ENCODE data around the gene NRARP.

Gene NRARP

DNA sequence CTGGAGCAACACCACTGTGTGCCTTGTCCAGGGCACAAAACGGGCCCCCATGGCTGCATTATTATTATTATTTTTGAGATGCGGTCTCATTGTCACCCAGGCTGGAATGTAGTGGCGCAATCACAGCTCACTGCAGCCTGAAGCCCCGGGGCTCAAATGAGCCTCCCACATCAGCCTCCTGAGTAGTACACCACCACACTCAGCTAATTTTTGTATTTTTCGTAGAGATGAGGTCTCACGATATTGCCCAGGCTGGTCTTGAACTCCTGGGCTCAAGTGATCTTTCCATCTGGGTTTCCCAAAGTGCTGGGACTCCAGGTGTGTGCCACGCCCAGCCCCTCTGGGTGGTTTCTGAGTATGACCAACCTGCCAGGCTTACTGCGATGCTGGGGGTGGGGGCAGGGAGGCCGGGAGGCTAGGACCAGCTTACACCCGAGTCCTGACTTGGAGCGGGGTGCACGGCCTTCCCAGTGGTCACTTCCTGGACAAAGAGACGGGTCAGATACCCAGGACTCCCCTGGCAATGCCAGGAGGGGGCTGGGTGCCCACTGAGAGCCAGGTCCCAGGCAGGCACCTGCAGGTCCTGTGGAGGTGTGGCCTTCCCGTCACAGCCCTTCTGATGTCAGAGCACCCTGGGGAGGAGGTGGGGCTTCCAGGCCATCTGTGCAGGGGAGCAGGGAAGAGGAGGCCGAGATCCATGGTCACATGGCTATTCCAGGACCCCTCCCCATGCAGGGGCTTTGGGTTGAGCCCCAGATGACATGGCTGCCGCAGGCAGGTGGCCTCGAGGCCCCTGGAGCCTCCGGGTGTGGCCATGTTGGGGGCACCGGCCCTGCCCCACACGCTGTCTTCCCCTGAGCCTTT is 8.3 kb upstream of the NRARP start:
- DNase-seq (ENCODE audit: low spot score) = peak; percentile 58

DNA sequence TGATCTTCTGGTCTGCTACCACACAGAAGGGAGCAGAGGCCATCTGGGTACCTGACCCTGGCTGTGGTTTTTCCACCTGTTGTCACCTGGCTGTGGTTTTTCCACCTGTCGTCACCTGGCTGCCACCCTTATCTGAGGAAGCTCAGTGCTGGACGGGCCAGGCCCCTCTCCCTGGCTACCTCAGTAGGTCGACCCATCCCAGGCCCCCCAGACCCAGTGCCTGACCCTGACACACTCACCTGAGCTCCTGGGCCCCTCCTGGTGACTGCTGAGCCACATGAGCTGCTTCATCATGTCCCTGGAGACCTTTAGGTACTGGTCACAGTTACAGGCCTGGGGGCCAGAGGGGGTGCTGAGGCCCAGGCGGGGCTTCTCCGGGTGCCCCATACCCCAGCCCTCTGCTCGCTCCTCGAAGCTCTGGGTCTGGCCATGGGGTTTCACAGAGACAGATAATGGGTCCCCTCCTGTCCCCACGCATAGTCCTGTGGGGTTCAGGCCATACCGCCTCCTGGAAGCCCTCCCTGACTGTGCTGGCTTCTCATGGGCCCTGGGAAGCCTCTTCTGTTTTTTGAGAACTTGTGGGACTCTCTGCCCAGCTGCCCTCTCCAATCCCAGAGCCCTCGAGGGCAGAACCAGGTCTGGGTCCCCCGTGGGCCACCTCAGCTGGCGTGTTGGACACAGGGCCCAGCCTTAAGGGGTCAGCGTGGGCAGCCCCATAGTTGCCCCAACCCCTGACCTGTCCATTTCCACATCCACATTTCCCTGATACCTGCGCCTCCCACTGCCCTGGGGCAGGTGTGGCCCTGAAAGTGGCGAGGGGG is 7.5 kb upstream of the NRARP start:
- no peak for DNase-seq (ENCODE audit: low spot score)

GRCh38 chr9:137308057-137308619 is 6.1 kb upstream of the NRARP start:
- DNase-seq (ENCODE audit: low spot score) = peak; percentile 13

GRCh38 chr9:137307255-137308056 is 5.4 kb upstream of the NRARP start:
- peak; percentile 73 for DNase-seq (ENCODE audit: low spot score)

- peak; percentile 12 for DNase-seq (ENCODE audit: low spot score)
Observed at GRCh38 chr9:137306850-137307254, 4.8 kb upstream of the NRARP start.

- peak; percentile 32 for DNase-seq (ENCODE audit: low spot score)
Observed at GRCh38 chr9:137306066-137306849, 4.2 kb upstream of the NRARP start.

GRCh38 chr9:137305798-137306065 is 3.7 kb upstream of the NRARP start:
- no peak for DNase-seq (ENCODE audit: low spot score)

DNA sequence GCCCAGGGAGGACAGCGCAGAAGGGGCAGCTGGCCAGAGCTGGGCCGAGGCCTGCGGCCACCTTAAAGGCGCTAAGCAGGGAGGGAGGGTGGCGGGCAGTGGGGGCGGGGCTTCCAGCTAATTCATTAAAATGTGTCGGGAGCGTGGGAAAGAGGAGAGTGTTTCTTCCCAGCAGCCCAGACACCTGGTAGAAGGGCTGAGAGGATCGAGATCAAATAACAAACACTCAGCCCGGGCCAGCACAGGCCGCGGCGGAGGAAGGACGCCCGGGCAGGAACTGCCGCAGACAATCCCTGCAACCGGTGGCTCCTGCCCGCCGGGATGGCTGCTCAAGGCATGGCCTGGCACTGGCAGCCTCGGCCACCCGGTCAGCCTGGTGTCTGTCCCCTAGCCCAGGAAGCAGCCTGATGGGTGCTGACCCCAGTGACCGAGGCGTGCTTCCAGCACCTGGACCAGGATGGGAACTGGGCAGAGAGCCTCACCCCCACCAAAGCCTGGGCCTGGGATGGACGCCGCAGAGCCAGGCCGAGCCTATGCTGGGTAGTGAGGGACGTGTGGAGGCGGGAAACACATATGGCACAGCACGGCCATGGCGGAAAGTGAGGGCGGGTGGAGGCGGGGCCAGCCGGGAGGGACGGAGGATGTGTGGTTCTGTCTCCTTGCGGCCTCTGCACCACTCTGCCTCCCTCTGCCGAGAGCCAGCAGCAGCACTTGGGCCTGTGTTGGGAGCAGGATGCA is 3.2 kb upstream of the NRARP start:
- peak; percentile 75 for DNase-seq (ENCODE audit: low spot score)

DNA sequence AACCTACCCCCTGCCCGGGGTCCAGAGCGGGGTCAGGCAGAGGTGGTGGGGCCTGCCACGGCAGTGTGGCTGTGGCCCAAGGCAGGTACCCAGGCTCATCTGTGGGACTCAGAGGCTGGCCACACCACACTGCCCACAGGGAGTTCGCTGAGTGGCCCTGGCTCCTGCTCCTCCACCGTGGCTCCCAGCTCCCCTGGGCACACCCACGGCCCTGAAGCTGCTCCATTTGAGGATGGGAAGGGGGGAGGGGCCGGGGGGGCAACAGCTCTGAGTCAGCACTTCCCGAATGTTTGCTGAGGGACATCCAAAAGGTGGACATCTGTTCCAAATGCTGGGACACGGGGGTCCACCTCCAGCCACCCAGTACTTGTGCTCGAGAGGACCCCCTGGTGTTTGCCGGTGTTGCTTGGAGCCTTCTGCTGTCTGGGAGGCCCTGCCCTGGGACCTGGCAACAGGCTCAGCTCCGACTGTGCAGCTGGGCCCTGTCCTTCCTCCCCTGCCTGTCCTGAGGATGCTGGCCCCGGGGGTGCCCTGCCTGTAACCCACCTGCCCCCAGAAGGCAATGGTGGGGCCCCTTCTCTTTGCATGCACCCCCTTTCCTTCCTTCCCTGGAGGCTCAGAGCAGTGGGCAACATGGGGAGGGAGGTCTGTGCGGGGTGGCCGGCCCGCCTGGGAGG is 2.5 kb upstream of the NRARP start:
- no peak for DNase-seq (ENCODE audit: low spot score)

GRCh38 chr9:137303893-137304382 is 1.9 kb upstream of the NRARP start:
- DNase-seq (ENCODE audit: low spot score) = no peak

DNA sequence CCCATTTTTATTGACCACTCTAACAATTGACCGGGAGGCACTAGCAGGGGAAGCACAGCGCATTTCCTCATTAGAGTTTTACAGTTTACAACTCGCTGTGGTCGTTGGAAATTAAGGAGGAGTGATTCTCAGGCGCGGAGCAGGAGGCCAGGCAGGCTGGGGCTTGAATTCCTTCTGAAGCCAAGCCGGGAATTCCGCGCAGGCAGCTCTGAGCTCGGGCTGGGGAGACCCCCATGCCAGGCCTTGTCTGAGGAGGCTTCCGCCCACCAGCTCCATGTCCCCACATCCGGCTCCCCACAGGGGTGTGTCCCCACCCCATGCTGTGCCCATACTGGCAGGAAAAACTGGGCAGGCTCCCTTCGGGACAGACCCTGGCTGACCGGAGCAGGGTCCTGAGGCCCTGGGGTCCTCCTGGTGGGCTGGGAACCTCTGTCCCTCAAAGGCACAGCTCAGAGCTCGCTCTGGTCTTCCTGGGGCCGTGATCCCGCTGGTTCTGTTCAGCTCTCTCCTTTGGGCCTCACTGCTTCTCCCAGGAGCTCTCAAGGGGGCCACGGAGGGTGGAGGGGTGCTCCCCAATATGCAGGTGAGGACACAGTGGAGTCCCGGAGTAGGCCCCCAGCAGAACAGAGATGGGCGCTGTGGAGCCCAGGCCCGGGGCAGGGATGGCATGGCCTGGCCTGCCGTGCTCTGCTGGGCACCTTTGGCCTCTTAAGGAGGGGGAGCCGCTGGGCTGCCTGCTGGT is 1.3 kb upstream of the NRARP start:
- DNase-seq (ENCODE audit: low spot score) = peak; percentile 40

DNA sequence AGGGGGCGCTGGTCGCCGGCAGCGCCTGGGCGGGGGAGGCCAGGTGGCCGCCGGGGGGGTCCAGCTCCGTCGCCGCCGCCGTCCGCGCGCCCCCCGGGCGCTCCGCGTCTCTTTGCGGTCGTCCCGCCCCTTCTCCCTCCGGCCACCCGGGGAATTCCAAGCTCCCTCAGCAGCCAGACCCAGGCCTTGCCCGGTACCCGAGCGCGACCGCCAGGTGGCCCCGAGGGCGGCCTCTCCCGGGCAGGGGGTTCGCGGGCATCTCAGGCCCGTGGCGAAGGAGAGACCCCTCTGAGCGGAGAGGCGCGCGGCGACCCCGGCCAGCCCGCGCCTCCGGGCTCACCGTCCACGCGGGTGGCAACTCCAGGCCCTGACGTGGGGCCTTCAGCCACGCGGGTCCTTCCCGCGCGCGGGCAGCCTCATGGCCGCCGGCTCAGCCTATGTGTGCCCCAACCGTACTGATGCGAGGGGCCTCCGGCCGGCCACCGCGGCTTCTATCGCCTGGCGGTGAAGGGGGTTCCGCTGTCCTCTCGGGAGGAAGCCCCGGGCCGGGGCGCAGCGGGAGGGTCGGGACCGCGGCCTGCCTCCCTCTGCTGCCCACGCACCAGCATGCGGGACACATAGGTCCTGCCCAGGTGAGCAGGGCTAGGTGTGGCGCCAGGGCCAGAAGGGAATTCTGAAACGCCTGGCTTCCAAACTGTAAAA is 529 bp upstream of the NRARP start:
- DNase-seq (ENCODE audit: low spot score) = peak; percentile 85

- peak; percentile 72 for DNase-seq (ENCODE audit: low spot score)
Observed at GRCh38 chr9:137301081-137301947, 757 bp downstream of the NRARP start.

GRCh38 chr9:137300567-137301080 is 1.4 kb downstream of the NRARP start:
- DNase-seq (ENCODE audit: low spot score) = no peak

DNA sequence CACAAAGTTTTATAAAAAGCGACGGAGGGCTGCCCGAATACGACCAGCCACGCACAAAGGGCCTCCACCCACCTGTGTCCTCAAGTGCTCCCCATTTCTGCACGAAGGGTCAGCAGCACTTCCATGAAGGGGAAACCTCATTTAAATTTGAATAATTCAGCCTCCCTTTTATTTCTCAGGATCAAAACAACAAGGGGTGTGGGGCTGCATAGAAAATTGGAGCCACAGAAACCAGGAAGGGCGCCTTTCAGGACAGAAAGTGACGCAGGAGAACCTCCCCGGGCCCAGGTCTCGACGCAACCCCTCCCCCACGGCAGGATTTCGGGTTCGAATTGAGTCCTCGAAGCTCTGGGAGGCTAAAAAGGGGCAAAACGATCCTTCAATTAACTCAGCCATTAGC is 2.1 kb downstream of the NRARP start:
- no peak for DNase-seq (ENCODE audit: low spot score)

GRCh38 chr9:137299203-137299565 is 2.9 kb downstream of the NRARP start:
- no peak for DNase-seq (ENCODE audit: low spot score)

DNA sequence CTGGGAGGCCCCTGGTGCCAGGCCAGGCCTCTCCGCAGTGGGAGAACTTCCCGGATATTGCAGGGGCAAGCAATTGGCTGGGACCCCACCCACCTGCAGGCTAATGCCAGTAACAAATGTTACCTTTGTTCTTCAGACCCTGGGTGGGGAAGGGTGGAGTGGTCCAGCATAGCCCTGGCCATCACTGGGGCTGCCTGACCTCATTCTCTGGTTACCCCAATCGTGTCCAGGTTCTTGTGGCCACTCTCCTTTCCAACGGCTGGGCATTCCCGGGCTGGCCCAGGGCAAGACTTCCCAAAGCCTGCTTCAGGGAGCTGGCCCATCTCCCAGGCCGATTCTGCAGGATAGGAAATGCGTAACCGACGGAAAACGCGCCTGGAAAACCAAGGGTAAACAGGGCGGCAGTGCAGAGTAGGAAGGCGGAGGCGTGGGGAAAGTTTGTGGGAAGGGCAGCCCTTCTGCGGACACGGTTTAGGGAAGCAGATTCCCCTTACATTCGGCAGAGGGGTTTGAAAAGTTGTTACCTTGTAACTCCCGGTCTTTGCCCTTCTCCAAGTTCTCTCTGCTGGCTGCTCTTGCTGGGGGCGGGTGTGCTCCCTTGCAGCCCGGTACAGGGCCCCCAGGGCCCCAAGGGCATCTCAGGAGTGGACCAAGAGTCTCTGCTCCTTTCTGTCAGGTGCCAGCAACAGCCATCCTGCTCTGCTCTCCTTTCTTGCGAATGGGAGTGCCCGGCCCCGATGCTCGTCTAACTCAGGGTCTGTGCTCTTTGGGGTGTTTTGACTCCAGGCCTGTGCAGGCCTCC is 3.5 kb downstream of the NRARP start:
- no peak for DNase-seq (ENCODE audit: low spot score)

Measured in iPS-NIHi11 (cell line).